Measurements from ENCODE around the gene FAM168B.

The FAM168B gene

DNA sequence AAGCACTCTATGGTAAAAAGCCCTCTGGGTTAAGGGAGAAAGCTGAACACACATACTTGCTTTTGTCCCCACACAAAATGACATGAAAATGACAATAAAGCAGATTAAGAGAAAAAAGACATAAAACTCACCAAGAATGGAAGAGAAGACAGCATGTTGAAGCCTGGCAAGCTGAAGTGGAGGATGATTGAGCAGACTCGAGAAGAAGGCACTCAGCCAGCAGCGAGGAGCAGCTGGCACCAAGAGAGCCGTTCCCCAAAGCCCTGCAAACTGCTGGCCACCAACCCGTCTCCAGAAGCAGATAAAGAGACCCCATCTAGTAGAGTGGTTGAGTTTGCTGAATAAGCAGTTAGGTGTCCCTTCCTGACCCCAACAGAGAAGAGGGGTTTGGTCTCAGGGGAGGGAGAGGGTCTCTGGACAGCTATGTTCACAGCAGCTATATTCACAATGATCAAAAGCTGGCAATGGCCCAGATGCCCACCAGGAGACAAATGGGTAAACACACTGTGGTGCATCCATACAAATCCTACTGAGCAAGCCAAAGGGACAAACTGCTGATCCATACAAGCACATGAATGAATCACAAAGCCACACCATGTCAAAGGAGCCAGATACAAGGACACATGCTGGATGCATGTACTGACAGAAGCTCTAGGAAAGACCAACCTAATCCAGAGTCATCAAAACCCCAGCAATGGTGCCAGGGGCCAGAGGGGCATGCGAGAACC lies 36.9 kb downstream of the FAM168B start:
- H3K4me3 ChIP-seq (ENCODE audit: low read depth, low read length): no peak overlapping the region

DNA sequence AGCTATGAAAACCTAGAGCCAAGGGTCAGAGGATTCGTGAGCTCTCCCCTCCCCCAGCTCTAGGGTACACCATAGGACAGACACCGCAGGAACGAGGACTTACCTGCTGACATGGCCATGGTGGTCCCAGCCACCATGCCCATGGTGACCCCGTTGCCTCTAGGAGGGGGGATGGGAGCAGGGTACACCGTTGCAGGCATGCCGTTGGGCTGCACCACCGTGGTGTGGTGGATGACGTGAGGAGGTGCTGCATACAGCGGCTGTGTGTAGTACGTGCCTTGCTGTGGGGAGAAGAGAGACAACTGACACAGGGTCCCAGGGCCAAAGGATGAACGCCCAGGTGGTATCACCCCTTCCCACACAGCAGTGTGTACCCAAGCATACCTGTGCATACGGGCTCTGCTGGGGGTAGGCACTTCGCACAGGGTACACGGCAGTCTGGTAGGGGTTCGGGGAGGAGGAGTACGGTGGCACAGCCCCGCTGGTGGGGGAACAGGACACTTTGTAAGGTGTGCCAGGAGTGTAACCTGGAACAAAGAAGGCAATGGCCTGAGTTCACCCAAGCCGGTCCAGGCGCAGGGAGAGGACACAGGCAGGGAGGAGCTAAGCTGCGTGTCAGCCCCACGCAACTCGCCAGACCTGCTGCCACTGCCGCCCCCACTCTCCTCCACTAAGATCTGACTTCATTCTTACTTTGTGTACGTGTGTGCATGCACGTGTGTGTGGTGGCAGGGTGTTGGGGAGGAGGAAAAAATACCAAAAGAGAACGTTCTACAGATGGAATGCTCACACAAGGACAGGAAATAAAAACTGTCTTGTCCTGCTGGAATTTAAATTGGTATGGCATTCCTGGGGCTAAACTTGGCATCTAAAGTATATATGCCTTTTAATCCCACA lies 37.8 kb downstream of the FAM168B start:
- H3K4me3 ChIP-seq (ENCODE audit: low read depth, low read length): no peak overlapping the region

DNA sequence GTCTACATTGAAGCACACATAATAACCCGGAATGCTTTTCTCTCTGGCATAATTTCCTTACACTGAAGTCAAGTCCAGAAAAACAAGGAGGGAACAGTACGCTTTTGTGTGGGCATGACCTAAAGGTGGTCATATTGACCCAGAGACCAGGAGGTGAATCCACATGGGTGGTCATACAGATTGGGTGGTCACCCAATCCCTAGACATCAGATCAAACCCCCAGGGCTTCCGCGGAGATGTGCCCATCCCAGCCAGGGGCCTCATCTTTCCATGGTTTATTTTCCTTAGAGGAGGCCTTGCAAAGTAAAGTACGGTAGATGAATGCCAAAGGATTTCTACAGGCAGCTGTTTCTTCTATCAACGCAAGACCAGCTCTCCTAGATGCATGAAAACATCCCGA lies 38.8 kb downstream of the FAM168B start:
- no peak overlapping the region for H3K4me3 ChIP-seq (ENCODE audit: low read depth, low read length)

DNA sequence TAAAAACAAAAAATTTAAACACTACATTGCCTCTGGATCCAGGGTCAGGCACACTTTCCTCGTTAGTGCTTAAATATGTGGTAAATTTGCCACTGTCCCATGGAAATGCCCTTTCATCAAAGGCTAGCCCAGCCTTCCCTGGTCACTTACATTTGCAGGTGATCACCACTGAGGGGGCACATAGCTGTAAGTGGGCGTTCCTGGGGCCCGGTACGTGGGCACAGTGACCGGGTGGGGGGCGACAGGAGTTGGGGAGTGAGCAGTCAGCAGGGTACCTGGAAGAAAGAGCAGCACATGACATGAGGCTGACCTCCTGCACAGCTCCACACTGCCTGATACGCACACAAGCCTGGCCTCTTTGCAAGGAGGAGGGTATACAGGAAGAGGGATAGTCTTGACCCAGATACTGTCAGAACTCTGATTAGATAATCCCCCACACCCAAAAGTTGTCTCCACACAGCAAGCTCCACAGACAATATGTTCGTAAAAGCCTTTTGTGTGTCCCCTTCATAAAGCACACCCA lies 40.5 kb downstream of the FAM168B start:
- no peak overlapping the region for H3K4me3 ChIP-seq (ENCODE audit: low read depth, low read length)

DNA sequence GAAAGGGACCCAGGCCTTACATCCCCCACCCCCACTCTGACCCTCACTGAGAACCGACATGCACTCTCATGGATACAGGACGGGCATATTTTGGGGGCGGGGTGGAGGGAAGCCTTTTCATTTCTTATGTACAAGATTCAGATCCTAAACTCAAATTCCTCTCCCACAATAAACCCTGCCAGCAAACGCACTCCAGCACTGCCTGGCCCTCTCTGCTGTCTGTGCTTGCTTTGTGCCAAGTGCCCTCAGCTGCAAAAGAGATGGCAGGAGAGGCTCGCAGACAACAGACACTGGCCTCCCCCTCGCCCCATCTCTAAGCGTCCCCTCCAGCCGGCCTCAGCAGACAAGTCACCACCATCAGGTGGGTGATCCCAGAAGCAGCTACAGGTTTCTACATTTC lies 42.4 kb downstream of the FAM168B start:
- H3K4me3 ChIP-seq (ENCODE audit: low read depth, low read length): no peak overlapping the region

DNA sequence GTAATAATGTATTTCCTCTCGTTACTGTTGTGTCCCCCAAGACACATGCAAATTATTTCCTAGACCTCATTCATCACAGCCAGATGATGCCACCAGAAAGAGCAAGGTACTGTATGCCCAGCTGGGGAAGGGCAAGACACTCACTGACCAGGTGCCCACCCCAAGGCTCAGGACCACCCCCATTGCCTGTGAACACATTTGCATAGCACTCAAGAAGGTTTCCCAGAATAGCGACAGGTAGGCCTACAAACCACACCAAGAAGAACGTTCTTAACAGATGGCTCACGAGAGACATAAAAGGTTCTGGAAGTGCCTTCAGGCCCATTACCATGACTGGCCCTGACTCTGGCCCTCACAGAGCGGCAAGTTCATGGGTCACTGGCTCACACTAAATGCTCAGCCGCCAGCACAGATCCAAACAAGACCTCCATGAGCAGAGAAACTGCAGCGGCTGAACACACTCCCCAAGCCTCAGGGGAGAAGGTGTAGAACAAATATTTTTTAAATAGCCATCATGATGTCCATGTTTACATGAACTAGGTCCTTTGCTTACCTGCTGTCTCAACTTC lies 44.0 kb downstream of the FAM168B start:
- H3K4me3 ChIP-seq (ENCODE audit: low read depth, low read length): no peak overlapping the region

DNA sequence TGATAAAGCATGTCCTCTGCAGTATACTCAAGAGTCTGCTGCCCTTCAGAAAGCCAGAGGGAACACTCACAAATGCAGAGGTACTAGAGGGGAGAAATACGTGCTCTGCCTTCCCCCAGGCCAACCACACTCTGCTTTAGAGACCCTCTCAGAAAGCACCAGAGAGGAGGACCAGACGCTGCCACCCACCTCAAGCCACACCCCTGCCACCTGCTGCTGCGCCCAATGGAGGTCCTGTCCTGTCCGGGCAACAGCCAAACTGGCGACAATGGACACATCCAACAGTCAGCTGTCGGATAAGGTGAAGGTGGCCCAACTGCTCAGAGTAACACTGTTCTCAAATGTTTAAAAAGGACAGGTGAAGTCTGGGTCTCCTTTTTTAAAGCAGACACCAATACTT lies 44.6 kb downstream of the FAM168B start:
- H3K4me3 ChIP-seq (ENCODE audit: low read depth, low read length): no peak overlapping the region

DNA sequence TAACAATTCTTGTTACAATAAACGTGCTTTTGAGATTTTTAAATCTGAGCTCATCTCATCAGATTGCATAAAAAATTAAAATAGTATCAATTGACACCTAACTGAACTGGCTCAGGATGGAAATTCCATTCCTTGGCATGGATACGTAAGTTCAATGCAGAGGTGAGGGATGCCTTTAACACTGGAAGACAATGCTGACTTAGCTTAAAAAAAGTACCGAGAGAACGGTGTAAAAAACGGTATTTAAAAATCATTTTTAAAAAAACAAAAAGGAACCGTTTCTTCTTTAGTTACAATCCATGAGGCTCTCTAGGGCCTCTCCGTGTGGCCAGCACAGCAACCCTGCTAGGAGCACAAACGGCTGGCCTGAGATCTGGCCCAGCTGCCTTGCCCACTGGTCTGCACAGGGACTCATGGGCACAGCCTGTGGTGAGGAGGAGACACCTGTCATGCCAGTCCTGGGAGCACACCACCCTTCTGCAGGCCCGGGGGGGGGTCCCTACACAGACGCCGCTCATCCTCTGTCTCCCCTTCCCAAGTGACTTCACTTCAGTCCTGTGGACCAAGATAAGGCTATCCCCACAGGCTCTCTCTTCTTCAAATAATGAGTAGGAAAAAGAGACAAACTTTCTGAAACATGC lies 45.2 kb downstream of the FAM168B start:
- no peak overlapping the region for H3K4me3 ChIP-seq (ENCODE audit: low read depth, low read length)

DNA sequence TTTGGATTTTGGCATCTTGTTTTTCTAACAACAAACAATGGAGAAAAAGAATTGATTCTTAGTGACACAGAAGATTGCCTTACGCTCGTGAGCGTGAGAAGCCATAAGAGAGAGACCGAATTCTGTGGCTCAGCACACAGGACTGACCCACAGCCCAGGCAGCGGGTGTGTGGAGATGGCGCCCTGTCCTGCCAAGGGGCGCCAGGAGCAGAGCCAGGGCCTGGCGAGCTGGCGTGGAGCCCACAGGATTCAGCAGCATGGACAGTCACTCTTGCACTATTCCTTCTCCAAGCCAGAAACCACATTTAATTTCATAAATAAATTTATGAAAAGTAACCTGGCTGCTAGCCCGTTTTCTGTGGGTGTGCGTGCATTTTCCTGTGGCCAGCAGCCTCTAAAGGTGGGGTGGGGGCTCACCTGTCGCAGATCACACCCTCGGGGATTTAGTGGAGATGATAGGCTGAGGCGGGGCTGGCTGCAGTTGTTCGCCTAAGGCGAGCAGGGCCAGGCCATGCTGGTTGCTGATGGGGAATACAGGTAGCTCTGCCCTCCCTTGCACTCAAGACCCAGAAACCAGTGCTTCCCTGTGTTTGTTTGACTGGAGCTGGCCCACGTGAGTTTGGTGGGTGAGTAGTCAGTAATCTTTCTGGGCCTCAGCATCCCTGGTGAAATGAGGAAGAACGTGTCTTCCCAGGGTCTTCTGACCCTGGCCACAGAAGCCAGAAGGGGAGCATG lies 46.2 kb downstream of the FAM168B start:
- no peak overlapping the region for H3K4me3 ChIP-seq (ENCODE audit: low read depth, low read length)

DNA sequence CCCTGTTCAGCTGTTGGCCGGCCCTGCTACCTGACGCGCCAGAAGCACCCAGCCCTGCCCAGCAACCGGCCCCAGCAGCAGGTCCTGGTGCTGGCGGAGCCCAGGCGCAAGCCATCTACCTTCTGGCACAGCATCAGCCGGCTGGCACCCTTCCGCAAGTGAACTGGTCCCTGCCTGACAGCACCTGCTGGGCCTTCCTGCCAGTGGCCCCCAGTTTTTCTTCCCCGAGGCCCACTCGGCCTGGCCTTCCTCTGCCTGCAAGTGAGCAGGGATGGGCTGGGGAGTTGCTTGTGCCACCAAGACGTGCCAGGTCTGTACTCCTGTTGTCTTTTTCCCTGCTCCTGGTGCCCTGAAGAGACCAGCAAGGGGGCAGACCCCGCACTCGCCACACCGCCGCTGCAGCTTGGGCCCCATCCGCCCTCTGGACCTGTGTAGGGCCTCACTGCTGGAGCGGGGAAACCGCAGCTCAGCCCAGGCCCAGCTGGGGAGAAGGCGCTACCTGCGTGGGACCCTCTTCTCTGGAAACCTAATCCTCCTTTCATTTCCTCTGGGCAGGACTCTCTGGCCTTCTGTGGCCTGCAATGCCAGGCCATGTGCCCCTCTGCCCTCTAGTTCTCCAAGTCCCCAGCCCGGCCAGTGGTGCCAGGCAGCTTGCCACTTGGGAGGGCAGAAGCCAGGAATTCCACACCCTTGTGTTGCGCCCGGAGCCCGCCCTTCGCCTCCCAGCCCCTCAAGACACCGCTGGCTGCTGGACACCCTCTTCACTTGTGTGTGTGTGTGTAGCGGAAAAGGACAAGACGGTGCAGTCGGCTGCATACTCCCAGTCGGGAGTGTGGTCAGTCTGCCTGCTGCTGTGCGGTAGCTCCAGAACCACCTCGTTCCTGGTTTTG lies 47.0 kb downstream of the FAM168B start:
- no peak overlapping the region for H3K4me3 ChIP-seq (ENCODE audit: low read depth, low read length)

DNA sequence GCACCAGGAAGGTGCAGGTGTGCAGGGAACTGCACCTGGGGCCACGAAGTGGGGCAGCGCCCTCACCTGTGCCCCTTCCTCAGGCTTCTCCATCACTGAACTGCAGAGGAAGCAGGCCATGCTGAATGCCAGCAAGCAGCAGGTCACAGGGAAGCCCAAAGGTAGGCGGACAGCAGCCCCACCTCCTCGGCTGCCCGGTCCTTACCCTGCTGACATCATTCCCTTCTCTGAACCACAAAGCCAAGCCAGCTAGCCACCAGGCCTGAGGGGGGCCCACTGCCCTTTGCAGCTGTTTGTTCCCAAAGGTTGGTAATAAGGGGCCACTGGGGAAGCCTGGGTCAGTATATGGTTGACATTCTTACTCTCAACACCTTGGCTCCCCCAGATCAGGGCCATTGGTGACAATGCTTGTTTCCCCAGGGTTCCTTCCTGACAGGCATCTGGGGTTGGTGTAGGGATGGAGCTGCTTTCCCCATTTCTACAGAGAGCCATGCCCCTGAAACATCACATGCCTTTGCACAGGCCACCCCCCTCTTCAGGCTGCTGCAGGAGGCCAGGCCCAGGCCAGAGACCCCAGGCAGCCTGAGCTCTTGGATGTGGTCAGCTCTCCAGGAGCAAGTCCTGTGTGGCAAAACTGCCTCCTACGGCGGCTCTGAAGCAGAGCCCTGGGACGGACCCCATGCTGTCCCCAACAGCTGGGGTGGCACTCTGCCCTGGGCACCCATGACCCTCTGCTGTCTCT lies 47.8 kb downstream of the FAM168B start:
- no peak overlapping the region for H3K4me3 ChIP-seq (ENCODE audit: low read depth, low read length)

DNA sequence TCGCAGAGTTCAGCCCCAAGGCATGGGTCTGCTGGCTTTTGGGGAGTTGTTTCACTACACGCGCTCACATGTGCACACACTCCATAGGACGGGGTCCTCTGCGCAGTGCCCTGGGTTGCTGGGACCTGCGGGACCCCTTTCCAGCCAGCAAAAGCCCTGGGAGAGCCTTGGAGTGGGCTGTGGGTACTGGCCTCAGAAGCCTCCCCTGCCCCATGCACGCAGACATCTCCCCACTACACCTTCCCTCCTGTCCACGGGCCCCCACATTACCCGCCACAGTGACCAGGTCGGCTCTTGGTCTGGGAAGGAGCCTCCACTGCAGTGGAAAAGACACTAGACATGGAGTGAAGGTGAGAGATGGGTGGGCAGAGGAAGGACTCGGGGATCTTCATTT lies 48.5 kb downstream of the FAM168B start:
- no peak overlapping the region for H3K4me3 ChIP-seq (ENCODE audit: low read depth, low read length)

DNA sequence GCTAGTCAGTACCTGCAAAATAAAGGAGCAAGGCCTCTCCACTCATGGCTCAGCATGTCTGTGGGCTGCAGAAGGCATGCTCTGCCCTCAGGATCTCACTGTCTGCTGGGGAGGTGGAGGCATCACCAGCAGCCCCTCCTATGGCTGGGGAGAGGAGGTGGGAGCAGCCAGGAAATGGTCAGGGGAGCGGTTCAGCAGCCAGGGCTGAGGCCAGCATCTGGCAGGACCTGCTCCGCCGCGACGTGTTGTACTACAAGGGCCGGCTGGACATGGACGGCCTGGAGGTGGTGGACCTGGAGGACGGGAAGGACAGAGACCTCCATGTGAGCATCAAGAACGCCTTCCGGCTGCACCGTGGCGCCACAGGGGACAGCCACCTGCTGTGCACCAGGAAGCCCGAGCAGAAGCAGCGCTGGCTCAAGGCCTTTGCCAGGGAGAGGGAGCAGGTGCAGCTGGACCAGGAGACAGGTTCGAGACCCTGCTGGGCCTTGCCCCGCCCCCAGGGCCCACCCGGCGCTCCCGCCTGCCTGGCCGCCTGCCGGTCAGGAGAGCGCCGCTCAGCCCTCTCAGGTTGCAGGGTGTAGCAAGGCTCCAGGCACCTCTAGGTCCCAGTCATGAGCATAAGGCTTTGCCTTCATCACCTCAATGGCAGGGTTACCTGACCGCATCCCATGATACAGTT lies 49.0 kb downstream of the FAM168B start:
- H3K4me3 ChIP-seq (ENCODE audit: low read depth, low read length): no peak overlapping the region

DNA sequence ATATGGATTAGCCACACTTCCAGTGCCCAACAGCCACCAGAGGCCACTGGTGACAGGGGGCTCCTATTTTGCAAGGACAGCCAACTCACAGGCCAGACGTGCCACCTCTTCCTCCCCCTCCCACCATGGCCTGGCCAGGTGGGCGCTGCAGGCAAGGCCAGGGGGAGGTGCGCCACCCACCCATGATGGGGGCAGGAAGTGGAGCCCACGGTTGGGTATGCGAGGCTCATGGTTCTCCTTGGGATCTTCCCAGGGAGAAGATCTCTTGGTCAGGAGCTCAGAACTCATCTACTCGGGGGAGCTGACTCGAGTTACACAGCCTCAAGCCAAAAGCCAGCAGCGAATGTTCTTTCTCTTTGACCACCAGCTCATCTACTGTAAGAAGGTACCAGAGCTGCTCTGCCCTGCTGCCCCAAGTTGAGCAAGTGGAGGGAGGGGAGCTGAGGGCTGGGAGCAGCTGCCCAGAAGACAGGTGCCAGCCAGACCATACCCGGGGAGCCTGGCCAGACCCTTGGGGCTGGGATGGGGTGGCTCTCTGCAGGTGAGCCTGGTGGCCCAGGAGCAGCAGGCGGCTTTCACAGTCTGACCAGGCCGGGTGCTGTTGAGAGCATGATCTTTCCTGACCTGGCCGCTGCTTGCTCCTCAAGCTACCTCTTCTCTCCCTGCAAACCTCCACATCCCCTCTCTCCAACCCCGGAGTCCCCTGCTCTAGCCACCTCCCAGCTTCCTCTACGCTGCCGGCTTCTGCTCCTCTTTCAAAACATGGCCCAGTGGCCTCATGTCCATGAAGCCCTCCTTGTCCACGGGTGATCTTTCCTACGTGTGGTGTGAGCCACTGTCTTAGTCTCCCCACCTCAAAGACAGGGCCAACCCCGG lies 49.8 kb downstream of the FAM168B start:
- H3K4me3 ChIP-seq (ENCODE audit: low read depth, low read length): no peak overlapping the region

DNA sequence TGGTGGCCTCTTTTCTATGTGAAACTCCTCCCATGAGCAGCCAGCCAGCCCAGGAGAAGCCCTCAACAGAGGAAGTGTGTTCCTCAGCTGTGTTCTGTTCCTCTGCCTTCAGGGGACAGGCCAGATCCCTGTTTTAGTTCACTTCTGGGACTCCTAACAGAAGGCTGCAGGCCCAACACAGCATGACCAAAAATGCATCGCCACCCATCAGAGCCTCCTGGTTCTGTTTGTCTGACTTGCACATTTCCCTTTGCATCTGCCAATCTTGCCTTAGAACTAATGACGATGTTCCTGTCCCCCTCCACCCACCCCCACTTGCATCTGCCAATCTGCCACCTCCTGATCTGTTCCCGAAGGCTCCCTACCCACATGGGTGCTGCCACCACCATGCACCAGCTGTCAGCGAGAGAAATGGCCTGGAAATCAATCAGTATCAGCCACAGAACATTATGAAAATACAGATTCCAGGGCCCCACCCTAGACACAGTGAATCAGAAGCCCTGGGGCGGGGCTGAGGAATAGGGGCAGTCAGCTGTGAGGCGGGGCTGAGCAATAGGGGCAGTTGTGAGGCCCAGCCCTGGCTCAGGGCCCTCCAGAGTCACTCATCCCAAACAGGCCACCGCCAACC lies 51.0 kb downstream of the FAM168B start:
- no peak overlapping the region for H3K4me3 ChIP-seq (ENCODE audit: low read depth, low read length)

DNA sequence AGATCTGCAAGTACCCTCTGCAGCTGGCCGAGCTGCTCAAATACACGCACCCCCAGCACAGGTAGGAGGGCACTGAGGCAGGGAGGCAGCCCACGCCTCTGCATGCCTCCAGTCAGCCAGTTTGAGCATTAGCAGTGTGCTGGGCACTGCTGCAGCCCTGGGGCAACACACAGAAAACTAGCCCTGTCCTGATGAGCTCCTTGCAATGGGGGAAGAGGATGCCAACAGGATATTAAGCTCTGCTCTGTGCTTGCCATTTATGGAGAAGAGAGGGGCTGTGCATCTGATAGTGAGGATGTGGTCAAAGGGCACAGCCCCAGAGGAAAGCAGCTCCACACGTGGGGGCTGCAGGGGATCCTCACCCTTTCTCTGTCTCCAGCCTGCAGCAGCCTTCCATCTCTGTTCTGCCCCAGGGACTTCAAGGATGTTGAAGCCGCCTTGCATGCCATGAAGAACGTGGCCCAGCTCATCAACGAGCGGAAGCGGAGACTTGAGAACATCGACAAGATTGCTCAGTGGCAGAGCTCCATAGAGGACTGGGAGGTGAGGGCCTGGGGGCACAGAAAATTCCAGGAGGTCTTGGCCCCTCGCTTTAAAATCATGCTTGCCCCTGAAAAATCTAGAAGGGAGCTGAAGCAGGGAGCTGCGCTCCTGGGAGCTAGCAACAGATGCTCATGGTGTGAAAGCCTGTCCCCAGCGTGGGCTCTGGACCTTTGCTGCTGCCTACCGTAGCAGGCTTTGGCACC lies 51.7 kb downstream of the FAM168B start:
- H3K4me3 ChIP-seq (ENCODE audit: low read depth, low read length): no peak overlapping the region

Measured in iPS-11a (cell line).